ENCODE measurements around the gene KCNMA1.

DNA sequence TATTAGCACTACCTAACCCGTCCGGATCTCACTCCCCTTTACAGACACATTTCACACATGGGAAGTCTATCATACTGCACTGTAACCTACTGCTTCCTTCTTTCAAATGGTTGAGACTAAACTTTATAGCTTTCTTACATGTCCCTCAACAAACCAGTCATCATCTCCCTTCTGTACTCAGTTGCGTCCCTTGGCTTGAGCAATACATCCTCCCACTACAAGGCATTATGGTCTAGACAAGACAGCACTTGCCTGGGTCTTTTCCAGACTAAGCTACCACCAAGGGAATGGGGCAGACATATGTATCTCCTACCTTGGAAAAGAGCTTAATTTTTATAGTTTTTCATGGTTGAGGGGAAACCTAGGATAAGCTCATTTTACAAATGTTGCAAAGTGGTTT, 575.2 kb downstream of the KCNMA1 start:
- TF ChIP-seq, protein P1, sequence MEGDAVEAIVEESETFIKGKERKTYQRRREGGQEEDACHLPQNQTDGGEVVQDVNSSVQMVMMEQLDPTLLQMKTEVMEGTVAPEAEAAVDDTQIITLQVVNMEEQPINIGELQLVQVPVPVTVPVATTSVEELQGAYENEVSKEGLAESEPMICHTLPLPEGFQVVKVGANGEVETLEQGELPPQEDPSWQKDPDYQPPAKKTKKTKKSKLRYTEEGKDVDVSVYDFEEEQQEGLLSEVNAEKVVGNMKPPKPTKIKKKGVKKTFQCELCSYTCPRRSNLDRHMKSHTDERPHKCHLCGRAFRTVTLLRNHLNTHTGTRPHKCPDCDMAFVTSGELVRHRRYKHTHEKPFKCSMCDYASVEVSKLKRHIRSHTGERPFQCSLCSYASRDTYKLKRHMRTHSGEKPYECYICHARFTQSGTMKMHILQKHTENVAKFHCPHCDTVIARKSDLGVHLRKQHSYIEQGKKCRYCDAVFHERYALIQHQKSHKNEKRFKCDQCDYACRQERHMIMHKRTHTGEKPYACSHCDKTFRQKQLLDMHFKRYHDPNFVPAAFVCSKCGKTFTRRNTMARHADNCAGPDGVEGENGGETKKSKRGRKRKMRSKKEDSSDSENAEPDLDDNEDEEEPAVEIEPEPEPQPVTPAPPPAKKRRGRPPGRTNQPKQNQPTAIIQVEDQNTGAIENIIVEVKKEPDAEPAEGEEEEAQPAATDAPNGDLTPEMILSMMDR (IDR thresholded peaks at IDR 0.05): no peak
- no peak for TF ChIP-seq EZH2 (IDR thresholded peaks at IDR 0.05; ENCODE audit: borderline replicate concordance, insufficient read depth, low read depth, low read length, poor library complexity, severe bottlenecking)

All from B cell (primary cell).